ENCODE data around the gene CTNNBL1.

The CTNNBL1 gene

GRCh38 chr20:37741570-37741969, 47.7 kb downstream of the CTNNBL1 start:
- no peak for DNase-seq

DNA sequence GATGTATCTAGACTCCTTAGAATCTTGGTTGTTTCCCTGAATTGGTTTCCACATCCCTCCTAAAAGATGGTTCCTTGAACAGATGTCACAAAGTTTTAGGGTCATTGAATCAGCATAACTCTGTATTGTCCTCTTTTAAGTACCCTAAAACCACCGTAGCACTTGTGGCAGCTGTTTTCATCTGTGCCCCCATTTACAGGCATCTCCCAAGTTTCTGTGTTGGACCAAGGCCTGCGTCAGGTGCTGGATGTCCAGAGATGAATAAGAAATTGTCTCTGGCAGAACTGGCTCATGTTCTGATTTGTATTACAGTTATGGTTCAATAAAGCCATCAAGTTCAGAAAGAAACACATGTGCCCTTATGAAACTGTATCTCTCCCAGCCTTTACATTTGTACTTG, 48.3 kb downstream of the CTNNBL1 start:
- no peak for DNase-seq

- DNase-seq = no peak
These were observed 50.5 kb downstream of the CTNNBL1 start for GRCh38 chr20:37744347-37744746.

DNA sequence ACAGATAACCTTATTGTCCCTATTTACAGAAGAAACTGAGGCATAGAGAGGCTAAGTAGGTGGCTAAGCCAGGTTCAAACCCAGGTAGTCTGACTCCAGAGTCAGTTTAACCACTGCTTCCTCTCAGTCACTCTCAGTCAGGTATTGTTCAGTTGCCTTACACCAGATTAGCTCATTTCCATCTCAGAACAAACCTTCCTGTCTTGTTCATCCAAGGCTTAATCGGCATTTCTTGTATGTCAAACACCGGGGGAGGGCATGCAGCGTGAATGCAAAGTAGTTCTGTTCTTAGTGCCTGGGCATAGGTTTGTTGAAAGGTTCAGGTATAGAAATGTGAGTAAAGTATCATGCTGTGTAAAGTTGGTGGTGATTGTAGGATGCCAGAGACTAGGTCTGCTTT, 51.7 kb downstream of the CTNNBL1 start:
- no peak for DNase-seq

GRCh38 chr20:37748015-37748414, 54.2 kb downstream of the CTNNBL1 start:
- no peak for DNase-seq

- no peak for DNase-seq
These were observed 55.4 kb downstream of the CTNNBL1 start for GRCh38 chr20:37749218-37749617.

DNA sequence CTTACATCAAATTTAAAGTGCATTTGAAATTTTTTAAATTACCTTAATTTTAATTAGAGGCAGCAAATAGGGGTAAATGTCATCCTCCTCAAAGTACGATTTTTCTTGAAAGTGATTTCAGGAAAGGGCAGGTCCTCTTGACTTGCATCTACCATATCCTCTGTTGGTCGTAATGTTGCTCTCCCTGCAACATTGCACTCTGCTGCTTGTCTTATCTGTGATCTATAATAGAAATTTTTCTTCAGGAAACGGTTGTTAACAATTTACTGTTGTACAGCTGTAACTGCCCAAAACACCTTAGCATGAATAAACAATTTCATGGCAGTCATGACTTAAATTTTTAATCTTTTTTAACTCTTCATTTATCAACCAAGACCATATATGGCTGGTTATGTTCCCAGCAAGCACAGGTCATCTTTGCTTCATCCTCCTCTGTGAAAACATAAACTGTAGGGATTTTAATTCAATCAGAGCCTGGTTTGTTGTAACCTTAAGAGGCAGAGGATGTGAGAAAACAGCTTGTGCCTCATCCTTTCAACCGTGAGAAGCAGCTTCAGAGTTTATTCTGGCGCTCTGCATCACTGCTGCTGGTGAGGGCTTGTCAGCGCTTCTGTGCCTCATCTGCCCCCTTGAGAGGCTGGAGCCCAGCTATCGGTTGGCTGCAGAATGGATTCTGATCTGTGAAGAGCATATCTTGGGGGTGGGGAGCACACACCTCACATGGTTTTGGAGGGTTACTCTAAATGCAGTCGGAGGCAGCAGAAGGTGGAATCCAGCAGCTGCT, 56.0 kb downstream of the CTNNBL1 start:
- DNase-seq = no peak

DNA sequence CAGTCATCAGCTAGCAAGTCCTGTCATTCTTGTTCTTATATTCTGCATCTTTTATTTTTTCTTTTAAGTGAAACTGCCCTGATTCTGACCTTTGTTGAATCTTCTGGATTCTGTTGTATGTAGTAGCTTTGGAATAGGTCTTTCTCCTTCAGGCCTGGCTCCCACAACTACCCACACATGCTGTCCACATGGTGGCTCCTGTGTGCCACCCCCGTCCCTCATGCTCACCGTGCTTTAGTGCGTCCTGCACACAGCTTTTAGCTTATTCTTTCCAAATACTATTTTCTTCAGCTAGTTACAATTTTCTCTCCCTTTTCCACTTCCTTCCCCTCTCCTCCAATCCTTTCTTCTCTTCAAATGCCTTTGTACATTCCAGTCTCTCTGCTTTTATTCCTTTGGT, 61.8 kb downstream of the CTNNBL1 start:
- DNase-seq = no peak

DNA sequence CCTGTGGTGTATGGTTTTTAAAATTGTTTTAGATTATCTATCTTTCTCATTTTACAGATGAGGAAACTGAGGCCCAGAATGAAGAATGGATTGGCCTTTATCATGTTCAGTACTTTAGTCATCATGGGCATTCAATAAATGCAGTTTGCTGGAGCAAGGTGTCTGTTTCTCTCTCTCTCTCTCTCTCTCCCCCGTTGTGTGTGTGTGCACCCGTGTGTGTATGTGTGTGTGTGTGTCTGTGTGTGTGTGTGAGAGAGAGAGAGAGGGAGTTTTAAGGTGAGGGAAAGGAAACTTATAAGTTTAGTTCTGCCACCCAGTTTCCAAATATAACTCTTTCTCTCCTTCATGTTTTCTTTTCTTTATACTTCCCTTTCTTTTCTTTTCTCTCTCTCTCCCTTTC, 62.4 kb downstream of the CTNNBL1 start:
- DNase-seq = no peak

- DNase-seq = no peak
These were observed 63.7 kb downstream of the CTNNBL1 start for GRCh38 chr20:37757550-37757949.

GRCh38 chr20:37758332-37758731, 64.5 kb downstream of the CTNNBL1 start:
- DNase-seq = no peak

DNA sequence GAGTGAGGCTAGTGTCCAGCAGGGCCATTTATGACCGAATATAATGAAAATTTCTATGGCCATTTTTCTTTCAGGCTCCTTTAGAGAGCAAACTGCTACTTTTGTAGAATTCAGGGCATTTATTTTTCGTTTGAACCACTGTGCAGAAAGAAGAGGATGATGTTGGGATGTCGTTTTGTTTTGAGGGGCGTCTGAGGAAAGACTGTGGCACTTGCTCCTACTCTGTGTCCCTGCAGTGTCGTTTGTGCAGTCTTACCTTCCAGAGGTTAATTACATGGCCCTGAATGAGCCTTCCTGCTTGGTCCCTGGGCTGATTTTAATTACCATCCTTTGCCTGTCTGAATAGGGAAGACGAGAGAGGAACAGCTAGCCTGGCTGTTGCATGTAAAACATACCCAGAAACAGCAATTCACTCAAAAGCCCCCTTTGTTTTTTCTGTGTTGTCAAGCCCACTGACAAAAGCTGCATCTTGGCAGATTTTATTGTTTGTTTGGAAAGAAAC, 65.3 kb downstream of the CTNNBL1 start:
- DNase-seq = no peak

- DNase-seq = no peak
These were observed 66.0 kb downstream of the CTNNBL1 start for GRCh38 chr20:37759761-37760209.

- DNase-seq = no peak
These were observed 66.5 kb downstream of the CTNNBL1 start for GRCh38 chr20:37760322-37760721.

- DNase-seq = no peak
These were observed 69.1 kb downstream of the CTNNBL1 start for GRCh38 chr20:37762716-37763485.

GRCh38 chr20:37764333-37764935, 70.6 kb downstream of the CTNNBL1 start:
- no peak for DNase-seq

DNA sequence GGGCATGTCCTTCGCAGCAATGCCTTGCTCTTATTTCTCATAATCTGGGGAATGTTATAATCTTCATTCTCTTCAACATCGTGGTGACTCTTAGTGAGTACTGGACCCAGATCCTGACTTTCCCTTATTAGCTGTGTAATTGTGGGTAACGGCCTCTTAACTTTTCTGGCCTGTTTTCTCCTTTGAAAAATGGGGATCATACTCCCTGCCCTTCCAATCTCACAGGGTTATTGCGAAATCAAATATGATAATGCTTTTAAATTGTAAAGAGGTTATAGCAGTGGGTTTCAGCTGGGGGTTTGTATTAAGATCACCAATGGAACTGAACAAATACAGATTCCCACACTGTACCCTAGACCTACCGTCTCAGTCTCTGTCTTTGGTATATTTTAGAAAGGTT, 77.1 kb downstream of the CTNNBL1 start:
- no peak for DNase-seq

DNA sequence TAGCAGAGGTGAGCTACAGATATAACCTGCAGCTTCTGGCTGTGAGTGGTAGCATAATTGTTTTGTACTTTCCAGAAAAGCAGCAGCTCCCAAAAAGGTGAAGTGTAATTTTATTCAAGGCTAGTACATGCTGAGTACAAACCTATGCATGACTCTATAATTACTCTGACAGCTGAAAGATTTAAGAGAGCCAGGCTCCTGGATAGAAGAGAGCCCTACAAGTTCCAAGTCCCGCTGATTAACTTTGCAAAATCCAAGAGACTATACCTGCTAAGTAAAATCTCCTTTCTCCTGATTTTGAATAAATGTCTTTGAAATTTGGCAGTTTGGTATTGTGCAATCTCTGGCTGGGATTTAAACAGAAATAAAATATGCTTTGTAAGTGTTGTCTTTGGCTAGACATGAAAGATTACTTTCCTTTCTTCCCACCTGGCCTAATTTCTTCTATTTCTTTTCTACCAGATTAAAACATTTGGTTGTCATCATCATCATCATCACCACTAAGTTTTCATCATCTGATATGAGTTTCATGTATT, 79.5 kb downstream of the CTNNBL1 start:
- no peak for DNase-seq

DNA sequence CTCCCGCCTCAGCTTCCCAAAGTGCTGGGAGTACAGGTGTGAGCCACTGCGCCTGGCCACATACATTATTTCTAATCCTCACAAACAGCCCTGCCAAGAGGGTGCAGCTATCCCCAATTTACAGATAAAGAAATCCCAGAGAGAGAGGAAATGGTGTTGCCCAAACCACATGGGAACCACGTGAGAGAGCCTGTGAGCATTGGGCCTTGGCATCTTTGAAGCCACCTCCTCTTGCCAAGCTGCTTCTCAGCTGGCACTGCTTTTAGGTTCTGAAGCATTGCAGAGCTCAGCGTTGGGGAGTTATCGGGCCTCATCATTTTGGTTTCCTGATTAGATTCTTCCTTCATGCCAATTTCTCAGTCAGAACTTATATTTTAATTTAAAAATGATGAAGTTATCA, 80.3 kb downstream of the CTNNBL1 start:
- DNase-seq = no peak

GRCh38 chr20:37775200-37775599, 81.4 kb downstream of the CTNNBL1 start:
- DNase-seq = no peak

DNA sequence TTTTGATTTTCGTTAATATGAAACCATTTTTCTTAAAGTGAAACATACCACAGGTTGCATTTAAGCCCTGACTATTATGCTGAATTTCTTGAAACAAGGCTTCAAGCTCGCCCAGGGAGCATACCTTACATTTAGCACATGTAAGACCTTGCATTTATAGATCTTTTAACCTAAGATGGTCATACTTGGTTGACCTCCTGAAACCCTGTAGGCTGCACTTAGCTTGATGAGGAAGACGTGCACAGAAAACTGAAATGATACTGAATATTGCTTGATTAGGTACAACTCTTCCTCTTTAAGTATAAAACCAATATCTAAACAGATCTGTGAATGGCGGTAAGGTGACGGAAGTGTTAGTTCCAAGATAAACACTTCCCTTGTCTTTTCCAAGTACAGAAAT, 82.2 kb downstream of the CTNNBL1 start:
- no peak for DNase-seq

GRCh38 chr20:37776526-37776925, 82.7 kb downstream of the CTNNBL1 start:
- no peak for DNase-seq
